DMS114 treated with DMSO at 0.1 percent for 48 hours (cell line): Measurements from ENCODE around the gene ARHGAP26.
"Not testable (repeated sequence)": the region's sequence is repeated elsewhere in the genome, so short reads cannot be mapped to it uniquely, and the experiment has no call there.

Experiments
- DNase-seq: peaks from one replicate; lab custom pipeline; 2025; ENCODE audit not compliant: unreplicated experiment; lab: John Stamatoyannopoulos, UW

ARHGAP26 gene

DNA sequence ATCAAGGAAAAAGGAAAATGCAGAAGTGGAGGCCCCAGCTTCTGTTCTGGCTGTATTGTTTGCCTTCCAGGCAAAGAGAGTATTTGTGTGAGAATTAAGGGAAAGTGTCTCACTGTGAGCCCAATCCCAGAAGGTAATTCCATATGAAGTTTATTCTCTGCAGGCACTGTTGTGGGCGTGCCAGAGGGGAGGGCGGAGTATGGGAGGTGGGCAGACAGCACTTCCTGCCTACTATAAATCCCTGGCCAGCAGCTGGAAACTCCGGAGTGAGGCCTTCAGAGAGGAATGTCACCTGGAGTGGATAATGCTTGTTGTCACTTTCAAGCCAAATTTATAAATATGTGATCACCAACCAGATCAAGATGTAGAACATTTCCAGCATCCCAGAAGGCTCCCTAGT, 209.5 kb downstream of the ARHGAP26 start:
- no peak for DNase-seq

DNA sequence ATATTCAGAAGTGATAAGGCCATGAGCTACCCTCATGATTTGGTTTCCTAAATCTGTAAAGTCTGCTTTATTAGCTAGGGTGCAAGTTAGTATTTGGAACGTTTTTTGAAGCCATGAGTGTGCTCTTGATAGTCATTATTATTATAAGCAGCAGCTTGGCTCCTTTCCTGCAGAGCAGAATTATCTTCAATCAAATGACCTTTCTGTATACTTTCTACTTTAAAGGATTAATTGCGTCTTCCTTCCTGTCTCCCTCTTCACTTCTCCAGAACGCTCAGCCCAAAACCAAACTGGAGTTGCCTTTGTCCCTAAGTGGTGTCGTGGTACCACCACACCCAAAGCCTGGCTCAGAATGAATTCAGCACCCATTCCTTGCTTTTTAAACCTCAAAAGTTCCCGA, 211.3 kb downstream of the ARHGAP26 start:
- DNase-seq: no peak

DNA sequence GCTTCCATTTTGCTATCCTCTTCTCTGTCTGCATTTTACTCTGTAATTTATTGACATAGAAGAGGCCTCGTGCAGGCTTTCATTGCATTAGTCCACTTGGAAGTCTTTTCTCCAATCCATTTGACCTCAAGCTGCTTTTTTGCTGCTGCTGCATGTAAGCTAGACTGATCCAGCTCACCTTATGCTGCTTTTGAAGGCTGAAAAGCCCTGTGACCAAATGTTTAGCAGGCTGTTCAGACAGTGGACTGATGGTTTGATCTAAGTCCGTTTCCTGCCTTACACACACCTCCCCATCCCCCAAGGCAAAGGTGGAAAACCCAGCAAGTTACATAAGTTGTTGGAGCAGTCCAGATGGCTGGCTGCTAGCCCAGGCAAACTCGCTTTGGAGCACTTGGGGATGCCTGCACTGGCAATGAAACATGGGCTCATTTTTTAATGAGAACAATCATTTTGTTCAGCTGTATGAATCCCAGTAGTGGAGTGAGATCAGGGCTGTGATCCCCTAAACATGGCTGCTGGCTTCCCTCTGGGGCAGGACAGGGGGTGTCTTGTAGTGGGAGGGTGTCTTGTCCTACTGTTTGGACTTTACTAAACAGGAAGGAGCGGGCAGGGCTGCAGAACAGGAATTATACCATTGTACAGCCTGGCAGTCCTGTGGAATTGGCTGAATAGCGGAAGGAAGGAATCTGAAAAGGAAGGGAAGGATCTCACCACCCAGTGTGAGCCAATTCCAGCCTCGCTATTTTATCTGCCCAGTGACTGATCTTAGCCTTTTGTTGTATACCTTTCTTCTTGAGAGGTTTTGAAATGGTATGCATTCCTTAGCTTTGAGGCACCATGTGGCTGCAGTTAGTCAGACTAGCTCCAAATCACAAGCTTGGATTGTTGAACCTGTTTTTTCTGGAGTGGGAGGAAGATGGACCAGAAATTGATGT, 212.0 kb downstream of the ARHGAP26 start:
- no peak for DNase-seq

DNA sequence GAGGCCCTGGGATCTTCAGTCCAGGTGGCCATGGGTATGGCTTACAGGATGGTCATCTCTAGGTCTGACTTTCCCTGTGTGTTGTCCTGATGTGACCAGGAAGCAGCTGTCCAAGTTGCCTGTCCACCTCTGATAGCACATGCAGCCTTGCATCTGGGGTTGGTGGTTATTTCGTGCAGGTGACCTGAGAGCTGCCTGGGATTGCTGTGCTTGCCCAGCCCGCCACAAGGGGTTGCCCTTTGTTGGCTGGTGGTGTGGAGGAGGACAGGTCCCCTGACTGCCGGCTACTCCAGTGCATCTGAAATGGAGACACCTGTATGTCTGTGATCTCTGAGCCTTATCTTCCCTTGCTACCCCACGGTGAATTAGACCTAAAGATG, 212.6 kb downstream of the ARHGAP26 start:
- no peak for DNase-seq

DNA sequence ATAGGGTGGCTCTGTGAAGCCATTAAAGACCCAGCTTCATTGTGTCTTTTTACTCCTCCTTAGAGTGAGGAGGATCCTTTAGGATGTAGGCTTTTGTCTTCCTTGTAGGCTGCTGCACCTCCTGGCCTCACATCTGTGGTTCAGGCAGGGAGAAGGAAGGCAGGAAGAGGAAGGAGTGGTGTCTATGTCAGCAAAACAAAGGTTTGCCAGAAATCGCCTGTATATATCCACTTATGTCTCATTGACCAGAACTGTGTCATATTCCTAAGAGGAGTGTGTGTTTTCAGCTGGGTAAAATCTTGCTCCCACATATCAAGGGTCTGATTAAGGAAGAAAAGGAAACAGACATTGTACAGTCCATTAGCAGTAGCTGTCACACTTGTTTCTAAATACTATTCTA, 213.8 kb downstream of the ARHGAP26 start:
- no peak for DNase-seq

DNA sequence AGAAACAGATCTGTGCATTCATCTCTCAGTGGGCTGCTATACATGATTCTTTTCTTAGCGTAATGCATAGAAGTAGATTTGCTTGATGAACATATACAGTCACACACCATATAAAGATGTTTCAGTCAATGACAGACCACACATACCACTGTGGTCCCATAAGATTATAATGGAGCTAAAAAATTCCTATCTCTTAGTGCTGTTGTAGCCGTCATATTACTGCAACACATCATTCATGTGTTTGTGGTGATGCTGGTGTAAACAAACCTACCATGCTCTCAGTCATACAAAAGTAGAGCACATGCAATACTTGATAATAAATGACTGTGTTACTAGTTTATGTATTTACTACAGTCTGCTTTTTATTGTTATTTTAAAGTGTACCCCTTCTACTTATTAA, 214.3 kb downstream of the ARHGAP26 start:
- DNase-seq: no peak

DNA sequence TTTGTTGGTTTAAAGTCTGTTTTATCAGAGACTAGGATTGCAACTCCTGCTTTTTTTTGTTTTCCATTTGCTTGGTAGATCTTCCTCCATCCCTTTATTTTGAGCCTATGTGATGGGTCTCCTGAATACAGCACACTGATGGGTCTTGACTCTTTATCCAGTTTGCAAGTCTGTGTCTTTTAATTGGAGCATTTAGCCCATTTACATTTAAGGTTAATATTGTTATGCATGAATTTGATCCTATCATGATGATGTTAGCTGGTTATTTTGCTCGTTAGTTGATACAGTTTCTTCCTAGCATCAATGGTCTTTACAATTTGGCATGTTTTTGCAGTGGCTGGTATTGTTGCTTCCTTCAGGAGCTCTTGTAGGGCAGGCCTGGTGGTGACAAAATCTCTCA, 219.1 kb downstream of the ARHGAP26 start:
- DNase-seq: not testable (repeated sequence)

DNA sequence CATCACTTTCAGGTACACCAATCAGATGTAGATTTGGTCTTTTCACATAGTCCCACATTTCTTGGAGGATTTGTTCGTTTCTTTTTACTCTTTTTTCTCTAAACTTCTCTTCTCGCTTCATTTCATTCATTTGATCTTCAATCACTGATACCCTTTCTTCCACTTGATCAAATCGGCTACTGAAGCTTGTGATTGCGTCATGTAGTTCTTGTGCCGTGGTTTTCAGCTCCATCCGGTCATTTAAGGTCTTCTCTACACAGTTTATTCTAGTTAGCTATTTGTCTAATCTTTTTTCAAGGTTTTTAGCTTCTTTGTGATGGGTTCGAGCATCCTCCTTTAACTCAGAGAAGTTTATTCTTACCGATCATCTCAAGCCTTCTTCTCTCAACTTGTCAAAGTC, 219.9 kb downstream of the ARHGAP26 start:
- not testable (repeated sequence) for DNase-seq

DNA sequence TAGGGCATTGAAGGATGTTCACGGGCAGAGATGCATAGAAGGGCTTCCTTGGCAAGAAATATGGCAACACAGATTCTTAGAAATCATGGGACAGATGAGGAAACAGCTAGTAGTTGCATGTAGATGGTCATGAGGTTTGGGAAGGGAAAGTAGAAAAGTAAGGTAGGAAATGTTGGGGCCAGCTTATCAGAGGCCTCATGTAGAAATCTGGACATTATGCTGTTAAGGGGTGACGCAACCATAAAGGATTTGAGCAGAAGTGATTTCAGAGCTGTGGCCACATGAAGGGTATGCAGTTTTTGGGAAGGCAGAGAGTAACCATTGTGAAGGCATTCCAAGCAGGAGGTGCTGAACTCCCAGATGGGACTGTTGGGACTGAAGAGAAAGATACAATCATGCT, 224.0 kb downstream of the ARHGAP26 start:
- DNase-seq: no peak

DNA sequence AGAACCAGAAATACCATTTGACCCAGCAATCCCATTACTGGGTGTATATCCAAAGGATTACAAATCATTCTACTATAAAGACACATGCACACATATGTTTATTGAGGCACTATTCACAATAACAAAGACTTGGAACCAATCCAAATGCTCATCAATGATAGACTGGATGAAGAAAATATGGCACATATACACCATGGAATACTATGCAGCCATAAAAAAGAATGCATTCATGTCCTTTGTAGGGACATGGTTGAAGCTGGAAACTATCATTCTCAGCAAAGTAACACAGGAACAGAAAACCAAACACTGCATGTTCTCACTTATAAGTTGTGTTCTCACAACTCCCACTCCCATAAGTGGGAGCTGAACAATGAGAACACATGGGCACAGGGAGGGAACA, 225.4 kb downstream of the ARHGAP26 start:
- DNase-seq: not testable (repeated sequence)

DNA sequence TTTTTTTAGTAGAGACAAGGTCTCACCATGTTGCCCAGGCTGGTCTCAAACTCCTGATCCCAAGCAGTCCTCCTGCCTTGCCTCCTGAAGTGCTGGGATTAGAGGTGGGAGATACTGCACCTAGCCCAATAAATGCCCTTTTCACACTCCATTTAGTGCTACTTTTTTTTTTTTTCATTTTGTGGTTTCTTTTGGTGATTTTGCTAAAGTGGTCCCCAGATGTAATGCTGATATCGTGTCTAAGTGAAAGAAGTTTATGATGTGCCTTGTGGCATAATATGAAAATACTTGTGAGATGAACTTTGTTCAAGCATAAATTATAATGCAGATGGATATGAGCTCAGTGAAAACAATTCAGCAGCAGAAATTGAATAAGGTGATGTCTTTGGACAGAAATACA, 227.4 kb downstream of the ARHGAP26 start:
- no peak for DNase-seq

DNA sequence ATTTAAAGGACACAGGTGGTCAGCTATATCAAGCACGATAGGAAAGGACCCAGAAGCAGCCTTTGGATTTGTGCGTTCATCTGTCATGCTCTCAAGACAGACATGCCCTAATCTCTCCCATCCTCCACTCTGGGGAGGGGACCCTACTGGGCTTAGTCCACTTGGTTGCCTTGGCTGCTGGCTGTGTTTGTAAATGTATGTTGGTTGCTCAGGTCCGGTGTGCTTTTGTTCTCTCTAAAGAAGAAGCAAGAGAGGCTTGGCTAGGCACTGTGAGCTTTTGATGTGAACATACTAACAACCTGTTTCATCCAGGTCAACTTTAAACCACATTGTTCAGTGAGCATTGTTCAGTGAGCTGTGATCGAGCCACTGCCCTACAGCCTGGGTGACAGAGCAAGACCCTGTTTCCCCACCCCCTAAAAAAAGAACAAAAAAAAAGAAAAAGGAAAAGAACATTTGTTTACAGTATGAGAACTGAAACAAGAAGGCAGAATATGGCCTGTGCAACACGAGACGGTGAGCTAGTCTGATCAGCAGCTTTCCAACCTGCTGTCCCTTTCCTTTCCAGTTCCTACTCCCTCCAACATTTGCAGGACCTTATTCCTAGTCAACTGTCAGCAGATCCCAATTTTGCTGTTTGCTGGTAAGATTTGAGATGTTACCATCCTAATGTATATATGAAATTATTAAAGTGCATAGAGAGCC, 228.3 kb downstream of the ARHGAP26 start:
- DNase-seq: no peak

DNA sequence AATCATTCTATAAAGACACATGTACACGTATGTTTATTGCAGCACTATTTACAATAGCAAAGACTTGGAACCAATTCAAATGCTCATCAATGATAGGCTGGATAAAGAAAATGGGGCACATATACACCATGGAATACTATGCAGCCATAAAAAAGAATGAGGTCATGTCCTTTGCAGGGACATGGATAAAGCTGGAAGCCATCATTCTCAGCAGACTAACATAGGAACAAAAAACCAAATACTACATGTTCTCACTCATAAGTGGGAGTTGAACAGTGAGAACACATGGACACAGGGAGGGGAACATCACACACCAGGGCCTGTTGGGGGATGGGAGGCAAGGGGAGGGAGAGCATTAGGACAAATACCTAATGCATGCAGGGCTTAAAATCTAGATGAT, 230.4 kb downstream of the ARHGAP26 start:
- DNase-seq: not testable (repeated sequence)

DNA sequence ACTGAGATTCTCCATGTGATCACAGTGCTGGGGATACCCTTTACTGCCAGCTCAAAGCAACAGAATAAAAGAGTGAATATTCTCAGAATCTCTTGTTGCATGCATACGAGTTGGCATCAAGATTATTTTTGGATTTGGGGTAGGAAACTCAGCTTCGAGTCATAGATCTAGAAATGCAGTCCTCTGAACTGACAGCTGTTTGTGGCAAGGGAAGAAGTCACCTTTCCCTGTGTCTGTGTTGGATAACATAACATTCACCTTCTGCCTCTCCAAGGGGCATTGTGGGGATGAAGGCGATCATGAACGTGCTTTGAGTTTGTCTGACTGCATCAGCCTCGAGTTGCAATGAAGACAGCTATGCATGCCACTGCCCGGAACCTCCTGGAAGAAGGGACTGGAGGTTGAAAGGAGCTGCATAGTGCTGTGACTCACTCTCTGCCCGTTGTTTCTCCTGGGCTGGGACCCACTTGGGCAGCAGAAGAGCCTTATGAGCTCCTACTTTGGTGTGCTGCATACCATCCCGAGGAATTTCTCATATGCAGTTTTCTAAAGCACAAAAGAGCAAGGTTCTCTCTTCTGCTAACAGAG, 231.7 kb downstream of the ARHGAP26 start:
- DNase-seq: no peak

DNA sequence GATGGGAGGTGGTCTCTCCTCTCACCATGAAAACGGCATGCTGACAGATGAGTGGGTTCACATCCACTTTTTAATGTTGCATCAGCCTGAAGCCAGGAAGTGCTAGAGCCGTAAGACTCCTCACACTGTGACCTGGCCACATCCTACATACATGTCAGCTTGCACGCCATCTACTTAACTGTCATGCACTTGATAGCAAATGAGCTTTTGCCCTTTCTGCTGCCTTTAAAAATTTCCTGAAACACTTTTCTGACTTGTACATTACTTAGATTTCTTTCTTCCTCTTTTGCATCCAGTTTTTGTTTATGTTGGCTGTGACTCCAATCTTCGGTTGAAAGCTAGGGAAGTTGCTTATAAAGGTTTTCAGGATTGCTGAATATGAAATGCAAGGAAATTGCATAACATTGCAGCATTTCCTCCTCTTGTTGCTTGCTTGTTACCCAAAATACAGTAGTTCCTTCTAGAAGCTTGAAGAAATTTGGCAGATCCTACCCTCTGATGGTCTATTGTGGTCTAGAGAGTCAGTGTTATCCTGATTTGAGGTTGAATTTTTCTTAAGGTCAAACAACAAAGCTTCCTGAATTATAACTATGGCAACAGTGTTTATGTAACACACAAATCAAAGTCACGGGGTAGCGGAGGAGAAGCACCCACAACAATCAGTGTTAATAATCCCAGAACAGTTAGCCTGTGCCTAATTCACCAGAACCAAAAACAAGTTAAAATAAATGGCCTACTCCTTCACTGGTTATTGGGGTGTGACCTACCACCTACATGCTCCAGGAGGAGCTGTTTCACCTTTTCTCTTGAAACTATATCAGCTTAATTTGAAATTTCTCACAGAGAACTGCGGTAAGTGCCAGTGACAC, 232.5 kb downstream of the ARHGAP26 start:
- no peak for DNase-seq

DNA sequence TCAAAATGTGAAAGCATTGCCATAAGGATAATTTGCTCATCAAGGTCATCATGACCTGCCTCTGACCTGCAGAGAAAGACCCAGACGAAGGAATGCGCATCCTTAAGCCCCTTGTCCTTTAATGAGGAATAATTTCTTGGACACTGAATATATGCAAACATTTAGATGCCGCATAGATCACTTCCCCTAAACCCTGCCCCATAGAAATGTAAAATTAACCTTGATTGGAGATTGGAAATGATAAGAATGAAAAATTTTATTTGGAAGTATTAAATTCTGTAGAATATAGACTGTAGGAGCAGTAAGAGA, 233.1 kb downstream of the ARHGAP26 start:
- no peak for DNase-seq

DNA sequence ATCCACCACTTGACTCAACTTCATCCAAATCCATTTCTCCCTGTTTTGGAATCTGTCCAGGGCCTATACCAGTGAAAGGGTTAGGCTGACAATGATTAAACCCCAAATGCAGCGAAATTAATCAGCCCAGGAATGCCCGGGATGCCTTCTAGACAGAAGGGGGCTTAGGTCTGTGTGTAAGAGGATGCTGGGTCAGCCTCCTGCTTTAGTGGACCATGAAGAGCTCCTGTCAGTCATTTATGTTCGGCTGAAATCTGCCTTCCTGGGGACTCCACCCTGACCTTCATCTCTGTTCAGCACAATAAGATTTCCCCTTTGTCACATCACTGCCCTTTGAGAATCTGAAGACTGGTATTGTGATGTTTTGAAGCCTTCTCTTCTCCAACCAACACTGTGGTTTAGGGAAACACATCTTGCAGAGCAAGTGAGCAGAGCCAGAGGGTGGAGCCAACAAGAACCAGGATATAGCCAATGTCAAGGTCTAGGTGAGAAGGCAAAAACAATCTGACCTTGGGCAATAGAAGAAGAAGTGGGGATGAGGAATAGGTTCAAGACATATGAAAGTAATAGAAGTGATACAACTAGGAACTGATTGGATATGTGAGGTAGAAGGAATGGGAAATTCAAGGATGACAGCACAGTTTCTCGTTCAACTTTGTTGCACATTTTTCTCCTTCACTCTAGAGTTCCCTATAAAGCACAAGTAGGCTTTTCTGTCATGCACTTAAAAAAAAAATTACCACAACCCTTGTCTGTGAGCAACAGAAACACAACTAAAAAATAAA, 234.4 kb downstream of the ARHGAP26 start:
- no peak for DNase-seq

DNA sequence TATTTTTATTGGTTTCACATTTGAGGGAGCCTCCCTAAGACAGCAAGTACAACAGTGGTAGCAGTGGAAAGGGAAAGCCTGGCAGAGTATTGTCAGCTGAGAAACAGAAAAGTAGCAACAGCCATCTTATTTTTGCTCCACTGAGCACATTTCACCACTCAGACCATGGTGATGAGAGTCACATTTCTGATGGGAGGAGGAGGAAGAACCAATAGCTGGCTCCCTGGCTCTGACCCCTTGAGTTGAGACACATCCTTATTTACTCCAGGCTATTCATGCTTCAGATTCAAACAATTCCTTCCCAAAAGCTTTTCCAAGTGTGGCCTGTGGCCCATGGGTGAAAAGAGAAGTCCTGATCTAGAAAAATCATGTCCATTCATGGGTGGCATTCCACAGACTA, 236.3 kb downstream of the ARHGAP26 start:
- no peak for DNase-seq

DNA sequence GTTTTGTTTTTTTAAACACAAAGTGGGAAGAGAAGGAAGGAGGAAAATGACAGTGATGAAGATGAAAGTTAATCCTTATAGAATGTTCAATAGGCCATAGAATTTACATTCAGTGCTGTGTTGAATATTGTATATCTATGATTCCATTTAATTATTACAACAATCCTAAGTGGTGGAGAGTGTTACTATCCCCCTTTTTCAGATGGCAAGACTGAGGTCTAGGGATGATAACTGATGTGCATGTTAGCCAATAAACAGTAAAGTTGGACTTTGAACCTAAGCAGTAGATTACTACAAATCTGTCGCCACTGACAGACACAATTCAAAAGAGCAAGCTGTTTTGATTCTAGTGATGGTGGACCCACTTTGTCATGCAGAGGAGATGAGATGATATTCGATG, 237.9 kb downstream of the ARHGAP26 start:
- DNase-seq: no peak

DNA sequence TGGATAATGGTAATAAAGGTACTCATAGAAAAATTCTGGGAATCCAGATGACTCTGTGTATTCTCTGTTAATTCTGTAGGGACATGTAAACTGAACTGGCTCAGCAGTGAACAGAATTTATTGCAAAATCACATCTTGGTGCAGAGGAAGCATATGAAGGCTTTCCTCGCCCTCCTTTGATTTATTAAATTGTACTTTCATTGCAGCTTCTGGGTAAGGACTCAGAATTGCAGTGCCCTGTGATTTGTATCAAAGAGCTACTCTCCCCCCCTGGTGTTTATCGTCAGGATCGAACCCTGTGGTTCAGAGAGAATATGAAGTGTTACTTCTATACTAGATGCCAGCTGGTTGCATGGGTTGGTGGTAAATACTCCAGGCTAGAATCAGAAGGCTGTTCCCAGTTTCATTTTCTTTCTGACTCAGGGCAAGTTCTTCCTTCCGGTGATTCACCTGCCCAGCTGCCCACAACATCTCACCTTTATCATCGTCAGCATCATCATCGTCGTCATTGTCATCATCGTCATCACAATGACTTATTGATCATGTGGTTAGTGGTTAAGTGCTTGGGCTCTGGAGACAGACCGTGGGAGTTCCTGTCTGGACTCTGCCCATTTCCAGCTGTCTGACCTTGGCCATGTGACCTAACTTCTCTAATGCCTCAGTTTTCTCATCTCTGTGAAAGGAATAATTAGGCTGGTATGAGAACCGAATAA, 238.8 kb downstream of the ARHGAP26 start:
- no peak for DNase-seq
